K562 (cell line): ENCODE measurements around the gene CISD2. TPM values are rescaled to one million over a fixed set of nuclear protein-coding genes. Genes with fewer than 3 reads are reported as not detected.

Experiments used
- ELF2 ChIP-seq: fragments of 250-450 bp; sonication (Bioruptor Pico); IDR thresholded peaks from 2 replicates; pipeline ENCODE4 v1.5.0; 2021; ENCODE audit warnings: mild to moderate bottlenecking
- EZH2 ChIP-seq: IDR thresholded peaks from 2 replicates; pipeline ENCODE4 v1.6.1; 2012; ENCODE audit warnings: low read depth, mild to moderate bottlenecking, inconsistent platforms, low read length, borderline replicate concordance
- HBP1 ChIP-seq: fragments of 450-650 bp; formaldehyde crosslinking; IDR thresholded peaks from 2 replicates; pipeline ENCODE4 v1.4.0; 2022; ENCODE audit warnings: missing genetic modification characterization
- JUNB ChIP-seq: fragments of 450-650 bp; formaldehyde crosslinking; conservative IDR thresholded peaks from 2 replicates; pipeline ENCODE4 v1.4.0; 2020; ENCODE audit warnings: mild to moderate bottlenecking
- MGA ChIP-seq: fragments of 450-650 bp; IDR thresholded peaks from 2 replicates; pipeline ENCODE4 v1.6.1; 2016; ENCODE audit warnings: mild to moderate bottlenecking, moderate library complexity
- NFIC ChIP-seq: fragments of 450-650 bp; IDR thresholded peaks from 2 replicates; pipeline ENCODE4 v1.6.1; 2017; ENCODE audit warnings: mild to moderate bottlenecking, inconsistent platforms
- PCBP2 ChIP-seq: fragments of 200-400 bp; formaldehyde crosslinking; IDR thresholded peaks from 2 replicates; pipeline ENCODE4 v1.6.1; 2018; ENCODE audit warnings: low read length, low read depth, mild to moderate bottlenecking, moderate library complexity; ENCODE audit not compliant: poor library complexity, severe bottlenecking
- PHF20 ChIP-seq: fragments of 450-650 bp; IDR thresholded peaks from 2 replicates; pipeline ENCODE4 v1.6.1; 2018; ENCODE audit not compliant: partially characterized antibody
- SAFB2 ChIP-seq: fragments of 200-400 bp; formaldehyde crosslinking; IDR thresholded peaks from 2 replicates; pipeline ENCODE4 v1.6.1; 2018; ENCODE audit warnings: borderline replicate concordance, low read length, low read depth, moderate library complexity; ENCODE audit not compliant: severe bottlenecking
- SIN3A ChIP-seq, 2 experiments: fragments of 150-350 bp in 1 of 2; IDR thresholded peaks; 2 replicates each; pipeline ENCODE4 v1.6.1; 2011 to 2016; ENCODE audit warnings: borderline replicate concordance in 2 of 2, low read depth in 2 of 2, low read length in 2 of 2, mild to moderate bottlenecking in 2 of 2, moderate library complexity in 2 of 2; ENCODE audit not compliant: control insufficient read depth in 1 of 2
- SMAD4 ChIP-seq: fragments of 250-450 bp; sonication (Bioruptor Pico); conservative IDR thresholded peaks from 2 replicates; pipeline ENCODE4 v1.8.0; 2021; ENCODE audit warnings: inconsistent platforms, mild to moderate bottlenecking, moderate library complexity
- SNIP1 ChIP-seq: fragments of 450-650 bp; IDR thresholded peaks from 2 replicates; pipeline ENCODE4 v1.7.1; 2017; ENCODE audit warnings: low read depth, mild to moderate bottlenecking
- ZFPM2 ChIP-seq: fragments of 250-450 bp; sonication (Bioruptor Pico); IDR thresholded peaks from 2 replicates; pipeline ENCODE4 v1.5.1; 2022; ENCODE audit warnings: mild to moderate bottlenecking
- ZKSCAN1 ChIP-seq: fragments of 150-350 bp; IDR thresholded peaks from 2 replicates; pipeline ENCODE4 v1.6.1; 2016; ENCODE audit warnings: low read depth, low read length
- ZNF124 ChIP-seq: sonication (generic); formaldehyde crosslinking; IDR thresholded peaks from 2 replicates; pipeline ENCODE4 v1.8.1; 2022; ENCODE audit warnings: missing genetic modification reagents
- ZNF785 ChIP-seq: fragments of 250-450 bp; sonication (Bioruptor Pico); IDR thresholded peaks from 2 replicates; pipeline ENCODE4 v1.4.0; 2020; ENCODE audit warnings: mild to moderate bottlenecking
- polyA plus RNA-seq, 8 experiments: library from polyadenylated mRNA; depleted of rRNA in 4 of 8; stranded (reverse) in 5 of 8; unstranded in 3 of 8; fragments of >200 nt; fragmentation: Nextera tagmentation in 2 of 8; fragmentation: Illumina TruSeq in 1 of 8; extraction: Ambion mirVana in 2 of 8; extraction: Trizol in 1 of 8; gene quantifications; 2 replicates each; pipeline versions ENCODE4 v1.2.1 to v1.2.3, GENCODE V29; 2011 to 2014; ENCODE audit warnings: inconsistent platforms in 1 of 8, missing spikeins in 1 of 8
- total RNA-seq, 7 experiments: library from RNA; depleted of rRNA in 6 of 7; stranded (reverse); fragments of >200 nt in 6 of 7; fragmentation: Illumina TruSeq in 2 of 7; extraction: Trizol in 2 of 7; gene quantifications; 2 replicates each; pipeline versions ENCODE4 v1.2.1 to v1.2.3, GENCODE V29; 2011 to 2021; ENCODE audit warnings: low replicate concordance in 1 of 7

The CISD2 gene
- total and polyA plus RNA-seq, 9 of the 15 experiments (the other 6 are each of a cell fraction or from before 2014, with no cell fraction given) = 37.8 to 91.4 (median 59.8) TPM

DNA sequence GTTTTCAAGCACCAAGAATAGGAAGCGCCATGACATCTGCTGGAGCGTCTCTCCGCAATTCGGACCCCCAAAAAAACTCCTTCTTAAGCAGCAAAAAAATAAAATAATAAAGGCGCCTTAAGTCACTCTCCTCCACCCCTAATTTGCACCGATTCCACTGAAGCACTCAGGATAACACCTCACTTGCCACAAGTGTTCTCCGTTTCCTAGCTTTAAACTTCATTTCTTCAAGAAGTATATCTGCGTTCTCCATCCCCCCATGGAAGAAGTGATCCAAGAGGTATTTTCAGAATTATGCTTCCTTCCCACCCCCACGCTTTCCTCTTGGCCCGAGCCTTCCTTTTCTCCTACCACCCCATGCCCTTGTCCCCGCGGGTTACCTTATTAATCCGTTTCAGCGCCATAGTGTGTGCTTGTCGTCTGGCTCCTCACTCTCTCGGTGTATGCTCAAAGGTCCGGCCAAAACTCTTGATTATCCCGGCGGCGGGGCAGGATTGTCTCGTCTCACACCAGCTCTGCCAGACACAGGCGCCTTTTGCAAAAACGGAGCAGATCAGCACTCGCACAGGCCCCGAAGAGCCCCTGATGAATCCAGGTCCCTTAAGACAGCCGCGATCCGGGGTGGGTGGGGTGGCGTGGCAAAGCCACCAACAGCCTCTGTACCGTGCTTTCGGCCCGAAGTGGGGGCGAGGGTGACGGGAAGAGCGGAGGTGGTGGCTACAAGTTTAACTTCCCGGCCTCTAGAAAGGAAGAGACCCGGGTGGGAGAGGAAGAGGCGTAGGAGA lies 42.5 kb upstream of the CISD2 start (continued):
- no peak for TF ChIP-seq MGA
- TF ChIP-seq ZNF785 (CRISPR knock-in tag) = no peak
- TF ChIP-seq PHF20 = no peak
- no peak for TF ChIP-seq ELF2 (CRISPR knock-in tag)
- no peak for TF ChIP-seq SMAD4 (CRISPR knock-in tag)
- TF ChIP-seq SIN3A (IDR thresholded peaks at IDR 0.05; ENCODE audit: borderline replicate concordance in 2 of 2, control insufficient read depth in 1 of 2, low read depth in 2 of 2, low read length in 2 of 2) = peak in 1 of 2 experiments; percentile 16; a peak in 1 of 4 replicates
- no peak for TF ChIP-seq SNIP1
- no peak for TF ChIP-seq ZFPM2 (CRISPR knock-in tag)
- TF ChIP-seq HBP1 (CRISPR knock-in tag) = 0 out of 2 replicates have a peak, but pooled peaks have one; percentile 10
- TF ChIP-seq PCBP2 = no peak
- TF ChIP-seq JUNB (CRISPR knock-in tag) = no peak
- no peak for TF ChIP-seq ZNF124 (CRISPR knock-in tag)
- TF ChIP-seq EZH2 = no peak
- no peak for TF ChIP-seq ZKSCAN1
- no peak for TF ChIP-seq NFIC
- no peak for TF ChIP-seq SAFB2
